GM12801 (cell line): ENCODE data around the gene DNAH6.

ENCODE experiments used
- TF ChIP-seq, protein P1 (sequence below): IDR thresholded peaks from one replicate; pipeline ENCODE4 v1.5.1; 2011; ENCODE audit warnings: control low read depth; ENCODE audit not compliant: insufficient read length; ENCODE audit errors: extremely low read depth

DNAH6 gene

DNA sequence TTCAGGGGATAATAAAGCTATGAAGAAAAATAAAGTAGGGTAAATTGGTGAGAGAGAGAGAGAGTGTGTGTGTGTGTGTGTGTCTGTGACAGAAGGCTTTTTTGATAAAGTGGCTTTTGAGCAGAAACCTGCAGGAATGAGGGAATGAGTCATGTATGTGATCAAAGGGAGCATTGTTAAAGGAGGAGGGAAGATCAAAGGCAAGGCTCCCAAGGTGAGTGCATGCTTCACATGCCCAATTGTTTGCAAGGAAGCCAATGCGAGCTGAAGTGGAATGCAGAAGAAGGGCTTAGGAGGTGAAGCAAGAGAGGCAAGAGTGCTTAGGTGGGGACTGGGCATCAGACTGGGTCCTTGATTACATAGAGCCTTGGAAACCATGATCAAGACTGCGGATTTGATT is 96.8 kb downstream of the DNAH6 start:
- TF ChIP-seq, protein P1, sequence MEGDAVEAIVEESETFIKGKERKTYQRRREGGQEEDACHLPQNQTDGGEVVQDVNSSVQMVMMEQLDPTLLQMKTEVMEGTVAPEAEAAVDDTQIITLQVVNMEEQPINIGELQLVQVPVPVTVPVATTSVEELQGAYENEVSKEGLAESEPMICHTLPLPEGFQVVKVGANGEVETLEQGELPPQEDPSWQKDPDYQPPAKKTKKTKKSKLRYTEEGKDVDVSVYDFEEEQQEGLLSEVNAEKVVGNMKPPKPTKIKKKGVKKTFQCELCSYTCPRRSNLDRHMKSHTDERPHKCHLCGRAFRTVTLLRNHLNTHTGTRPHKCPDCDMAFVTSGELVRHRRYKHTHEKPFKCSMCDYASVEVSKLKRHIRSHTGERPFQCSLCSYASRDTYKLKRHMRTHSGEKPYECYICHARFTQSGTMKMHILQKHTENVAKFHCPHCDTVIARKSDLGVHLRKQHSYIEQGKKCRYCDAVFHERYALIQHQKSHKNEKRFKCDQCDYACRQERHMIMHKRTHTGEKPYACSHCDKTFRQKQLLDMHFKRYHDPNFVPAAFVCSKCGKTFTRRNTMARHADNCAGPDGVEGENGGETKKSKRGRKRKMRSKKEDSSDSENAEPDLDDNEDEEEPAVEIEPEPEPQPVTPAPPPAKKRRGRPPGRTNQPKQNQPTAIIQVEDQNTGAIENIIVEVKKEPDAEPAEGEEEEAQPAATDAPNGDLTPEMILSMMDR = no peak

DNA sequence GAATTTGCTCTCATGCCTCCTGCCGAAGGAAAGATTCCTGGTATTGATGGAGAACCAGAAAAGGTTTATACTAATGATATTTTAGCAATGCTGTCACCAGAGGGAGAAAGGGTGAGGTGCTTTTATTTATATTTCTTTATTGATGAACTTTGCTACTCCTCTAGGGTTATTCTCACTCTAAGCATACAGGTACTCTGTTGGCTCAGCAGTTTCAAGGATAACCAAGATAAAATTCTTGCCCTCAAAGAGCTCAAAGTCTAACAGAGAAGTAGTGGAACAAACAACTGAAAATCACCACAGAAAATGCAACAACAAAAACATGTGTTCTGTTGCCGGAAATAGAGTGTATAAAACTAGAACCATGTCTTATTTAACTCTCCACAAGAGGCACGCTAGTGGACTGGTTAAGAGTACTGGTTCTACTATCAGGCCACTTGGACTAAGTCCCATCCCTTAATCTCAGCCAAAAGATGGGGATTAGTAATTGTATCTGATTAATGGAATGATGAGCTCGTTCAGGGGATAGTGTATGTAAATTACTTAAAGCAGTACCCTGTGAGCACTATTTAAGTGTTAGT is 103.6 kb downstream of the DNAH6 start:
- TF ChIP-seq, protein P1 = no peak

DNA sequence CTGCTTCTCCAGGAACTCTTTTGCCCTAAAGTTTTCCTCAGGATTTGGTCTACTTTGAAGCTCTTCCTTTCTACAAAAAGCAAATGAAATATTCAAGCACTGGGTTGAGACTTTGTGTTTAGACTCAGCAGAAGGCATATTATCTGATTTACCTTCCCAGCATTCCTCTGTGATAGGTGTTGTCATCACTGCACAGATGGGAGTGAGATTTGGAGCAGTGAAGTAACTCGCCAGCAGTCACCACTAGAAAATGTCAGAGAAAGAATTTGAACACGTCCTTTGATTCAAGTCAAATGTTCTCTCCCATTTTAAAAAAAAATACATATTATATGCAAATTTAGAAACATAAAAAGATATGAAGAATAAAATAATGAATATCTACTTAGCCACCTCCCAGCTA is 112.2 kb downstream of the DNAH6 start:
- TF ChIP-seq, protein P1 = no peak

DNA sequence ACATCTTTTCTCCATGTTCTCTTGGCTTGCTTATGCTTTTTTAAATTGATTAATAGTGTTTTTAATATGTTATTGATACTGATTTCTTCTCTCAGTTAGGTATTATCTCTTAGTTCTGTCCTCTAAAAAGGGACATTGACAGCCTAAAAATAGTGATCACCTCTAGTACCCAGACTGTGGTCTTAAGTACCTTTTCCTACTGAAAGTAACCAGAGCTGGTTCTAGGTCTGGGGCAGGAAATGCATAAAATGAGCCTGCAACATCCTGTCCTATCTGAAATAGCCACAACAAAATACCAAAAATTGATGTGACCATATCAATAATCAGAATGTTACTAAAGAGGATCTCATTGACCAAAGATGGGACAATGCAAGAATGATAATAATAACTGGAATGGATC is 113.3 kb downstream of the DNAH6 start:
- TF ChIP-seq, protein P1 = no peak

DNA sequence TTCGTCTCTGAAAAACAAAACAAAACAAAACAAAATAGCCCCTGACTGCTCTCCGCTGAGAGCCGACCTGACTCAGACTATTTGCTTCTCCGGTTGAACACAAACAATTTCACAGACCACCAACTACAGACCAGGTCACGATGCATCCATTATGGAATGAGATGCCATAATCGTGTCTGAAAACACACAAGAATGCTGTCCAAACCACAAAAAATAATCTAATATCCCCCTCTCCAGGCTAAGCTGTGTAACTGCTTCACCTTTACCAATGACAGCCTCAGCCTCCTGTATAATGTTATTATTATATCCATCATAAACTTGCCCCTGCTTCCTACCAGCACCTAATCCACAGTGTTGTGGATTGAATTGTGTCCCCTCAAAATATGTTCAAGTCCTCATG is 114.7 kb downstream of the DNAH6 start:
- TF ChIP-seq, protein P1 = no peak

DNA sequence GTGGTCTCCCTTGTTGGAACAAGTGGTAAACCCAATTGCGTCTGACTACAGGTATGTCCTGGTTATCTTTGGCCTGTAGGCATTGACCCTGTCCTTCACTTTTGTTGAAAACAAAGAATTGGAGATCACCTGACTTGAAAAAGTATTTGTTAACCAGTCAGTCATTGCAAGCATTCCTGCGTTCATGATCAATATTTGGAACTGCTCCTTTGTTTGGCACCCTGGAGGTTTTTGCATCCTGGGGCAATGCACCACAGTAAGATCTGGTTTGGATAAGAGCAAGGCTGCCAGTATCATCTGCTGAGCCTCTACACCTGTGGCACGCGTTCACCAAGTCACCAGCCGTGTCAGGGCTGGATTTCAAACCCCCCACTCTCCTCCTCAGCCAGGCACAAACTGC is 115.7 kb downstream of the DNAH6 start:
- TF ChIP-seq, protein P1 = no peak

DNA sequence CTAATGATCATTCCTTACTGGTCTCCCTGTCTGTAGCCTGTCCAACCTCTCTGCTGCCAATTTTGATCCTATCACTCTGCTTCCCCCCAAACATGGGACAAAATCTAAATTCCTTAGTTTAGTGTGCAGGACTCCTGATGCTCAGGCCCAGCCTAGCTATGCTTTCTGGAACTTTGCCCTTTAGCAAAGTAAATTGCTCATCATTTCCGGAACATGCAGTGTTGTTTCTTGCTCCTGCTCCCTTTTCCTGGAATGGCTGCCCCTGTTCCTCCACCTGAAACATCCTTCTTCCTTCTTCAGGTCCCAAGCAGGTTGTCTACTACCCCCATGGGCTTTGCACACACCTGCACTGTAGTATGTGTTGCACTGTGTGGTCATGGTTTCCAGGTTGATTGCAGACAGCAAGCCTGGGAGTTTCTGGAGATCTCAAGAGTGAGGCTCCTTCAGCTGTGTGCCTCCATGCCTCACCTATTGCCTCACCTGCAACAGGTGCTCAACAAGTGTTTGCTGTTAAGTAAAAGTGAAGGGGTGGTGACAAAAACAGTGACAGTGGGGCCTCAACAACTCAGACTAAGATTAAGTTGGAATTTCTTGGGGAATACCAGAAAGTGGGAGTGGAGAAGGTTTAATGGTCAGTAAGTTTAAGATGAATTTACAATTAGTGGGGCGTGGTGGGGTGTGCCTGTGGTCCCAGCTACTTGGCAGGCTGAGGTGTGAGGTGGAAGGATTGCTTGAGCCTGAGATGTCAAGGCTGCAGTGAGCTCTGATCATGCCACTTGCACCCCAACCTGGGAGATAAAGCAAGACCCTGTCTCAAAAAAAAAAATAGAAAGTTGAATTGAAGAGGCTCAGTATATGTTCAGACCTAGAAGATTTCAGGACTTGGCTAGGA is 120.0 kb downstream of the DNAH6 start:
- TF ChIP-seq, protein P1 = no peak
